CD4-positive, alpha-beta T cell treated with Interleukin-15 for 1 hour (primary cell): ENCODE measurements around the gene CHRNA4.
"Not testable (repeated sequence)": the region's sequence is repeated elsewhere in the genome, so short reads cannot be mapped to it uniquely, and the experiment has no call there.

Source experiments
- DNase-seq: peaks from one replicate; pipeline ENCODE4 v3.0.0-alpha.2; 2020

CHRNA4 gene

GRCh38 chr20:63306673-63307537 is 54.2 kb downstream of the CHRNA4 start:
- no peak for DNase-seq

- DNase-seq, result not testable (repeated sequence)
Measured at GRCh38 chr20:63305933-63306672, 55.0 kb downstream of the CHRNA4 start.

- DNase-seq, result no peak
Measured at GRCh38 chr20:63305393-63305792, 55.8 kb downstream of the CHRNA4 start.

- DNase-seq, result no peak
Measured at GRCh38 chr20:63303095-63303666, 58.0 kb downstream of the CHRNA4 start.

GRCh38 chr20:63301671-63302070 is 59.5 kb downstream of the CHRNA4 start:
- DNase-seq, result no peak

GRCh38 chr20:63298731-63299312 is 62.3 kb downstream of the CHRNA4 start:
- DNase-seq, result no peak

- no peak for DNase-seq
Measured at GRCh38 chr20:63297796-63298572, 63.2 kb downstream of the CHRNA4 start.

- DNase-seq, result no peak
Measured at GRCh38 chr20:63297371-63297781, 63.8 kb downstream of the CHRNA4 start.

- DNase-seq, result no peak
Measured at GRCh38 chr20:63296531-63297299, 64.4 kb downstream of the CHRNA4 start.

GRCh38 chr20:63295846-63296245 is 65.3 kb downstream of the CHRNA4 start:
- DNase-seq, result no peak

- DNase-seq, result no peak
Measured at GRCh38 chr20:63295422-63295821, 65.7 kb downstream of the CHRNA4 start.

GRCh38 chr20:63295018-63295417 is 66.1 kb downstream of the CHRNA4 start:
- DNase-seq, result no peak

- DNase-seq, result no peak
Measured at GRCh38 chr20:63294536-63294900, 66.6 kb downstream of the CHRNA4 start.

- DNase-seq, result no peak
Measured at GRCh38 chr20:63293871-63294535, 67.1 kb downstream of the CHRNA4 start.

- DNase-seq, result no peak
Measured at GRCh38 chr20:63293456-63293855, 67.7 kb downstream of the CHRNA4 start.
